Panc1 (cell line): ENCODE measurements around the gene UIMC1. TPM values are rescaled to one million over a fixed set of nuclear protein-coding genes. Genes with fewer than 3 reads are reported as not detected.

Experiments used
- ATAC-seq: fragments of 200-7000 bp; cut with Tn5 transposase; 2 replicates; pipeline ENCODE4 v1.9.1; 2020; ENCODE audit warnings: mild to moderate bottlenecking, moderate library complexity
- BruUV-seq: library from RNA; stranded (reverse); fragments of 400-500 nt; replicated peaks from 2 replicates; lab custom pipeline; 2021; lab: Mats Ljungman, UMichigan
- CTCF ChIA-PET: fragments of 300-600 bp; sonication (Branson Sonifier 250); formaldehyde crosslinking; loops from one replicate; lab custom pipeline; 2022; ENCODE audit warnings: antibody characterized with exemption; lab: Charles Lee
- POLR2A ChIA-PET: fragments of 300-600 bp; sonication (Branson Sonifier 250); formaldehyde crosslinking; loops from one replicate; lab custom pipeline; 2022; ENCODE audit warnings: antibody characterized with exemption; lab: Charles Lee
- DNase-seq: peaks from one replicate; pipeline ENCODE4 v3.0.0-alpha.2; 2010; ENCODE audit warnings: low read depth, low spot score
- H3K27ac ChIP-seq: 2 replicates; pipeline ENCODE4 v1.5.1; 2011; ENCODE audit warnings: mild to moderate bottlenecking, low read length, inconsistent platforms
- H3K27me3 ChIP-seq: fragments of 200-500 bp; sonication (Bioruptor generic); 2 replicates; pipeline ENCODE4 v1.6.0; 2014; ENCODE audit warnings: low read length, inconsistent platforms; ENCODE audit not compliant: control insufficient read depth, insufficient read depth
- H3K36me3 ChIP-seq: fragments of 200-500 bp; sonication (Bioruptor generic); 2 replicates; pipeline ENCODE4 v1.5.1; 2014; ENCODE audit warnings: inconsistent platforms, mild to moderate bottlenecking, low read length, moderate library complexity; ENCODE audit not compliant: control insufficient read depth, insufficient read depth
- H3K4me1 ChIP-seq: 2 replicates; pipeline ENCODE4 v1.5.1; 2011; ENCODE audit warnings: inconsistent platforms, mild to moderate bottlenecking, low read length, moderate library complexity; ENCODE audit not compliant: control insufficient read depth, insufficient read depth
- H3K4me3 ChIP-seq, 2 experiments: 2 replicates each; pipeline ENCODE4 v1.5.1; 2011 to 2012; ENCODE audit warnings: low read depth in 2 of 2, low read length in 2 of 2, mild to moderate bottlenecking in 2 of 2, inconsistent platforms in 1 of 2, moderate library complexity in 1 of 2
- H3K9me3 ChIP-seq: fragments of 200-500 bp; sonication (Bioruptor generic); 2 replicates; pipeline ENCODE4 v1.5.1; 2014; ENCODE audit warnings: low read depth, mild to moderate bottlenecking, inconsistent platforms, low read length, moderate library complexity; ENCODE audit not compliant: control insufficient read depth, insufficient read depth
- CTCF ChIP-seq: fragments of 450-650 bp; IDR thresholded peaks from 2 replicates; pipeline ENCODE4 v1.5.1; 2017; ENCODE audit warnings: mild to moderate bottlenecking
- POLR2AphosphoS5 ChIP-seq: IDR thresholded peaks from 2 replicates; pipeline ENCODE4 v1.6.1; 2012; ENCODE audit warnings: mild to moderate bottlenecking, low read depth, low read length, moderate library complexity
- REST ChIP-seq, 2 experiments: IDR thresholded peaks; 2 replicates each; pipeline ENCODE4 v1.6.1; 2011 to 2012; ENCODE audit warnings: low read depth in 2 of 2, control low read depth in 1 of 2, low read length in 1 of 2, mild to moderate bottlenecking in 1 of 2, moderate library complexity in 1 of 2; ENCODE audit not compliant: insufficient read depth in 1 of 2
- SIN3A ChIP-seq: IDR thresholded peaks from 2 replicates; pipeline ENCODE4 v1.6.1; 2012; ENCODE audit warnings: low read depth, mild to moderate bottlenecking, low read length, moderate library complexity, borderline replicate concordance; ENCODE audit not compliant: insufficient read depth
- TCF7L2 ChIP-seq: IDR thresholded peaks from 2 replicates; pipeline ENCODE4 v1.6.1; 2011; ENCODE audit warnings: mild to moderate bottlenecking, low read depth, low read length, inconsistent platforms
- in situ Hi-C: cut with HindIII; loops from 2 replicates; pipeline ENCODE4 v1.10.0; 2016; ENCODE audit warnings: low sequenced_read_pairs, low pct_unique_long_range_greater_than_20kb
- intact Hi-C: fragments of 100-400 bp; cut with micrococcal nuclease; formaldehyde crosslinking; loops from one replicate; pipeline ENCODE4 v1.10.0; 2022; ENCODE audit not compliant: unreplicated experiment
- total RNA-seq: library from RNA; stranded (reverse); gene quantifications from one replicate; pipeline ENCODE4 v1.2.1, GENCODE V29; 2021; ENCODE audit not compliant: unreplicated experiment

Gene UIMC1
- total RNA-seq, 1 experiment from 2014 or later = 37.1 TPM

GRCh38 chr5:176921714-176922113, 84.9 kb downstream of the UIMC1 start:
- no peaks in the 10 kb centered on the region for H3K4me1 ChIP-seq
- intact Hi-C loops = no loop called here
- no TSS peak for BruUV-seq
- no peaks in the 10 kb centered on the region; the same call in 1 of the 2 replicates for H3K36me3 ChIP-seq
- TF ChIP-seq SIN3A (no peak), POLR2AphosphoS5 (no peak), CTCF (no peak), REST (IDR thresholded peaks at IDR 0.05; ENCODE audit: insufficient read depth in 1 of 2, low read depth in 2 of 2, low read length in 1 of 2) (no peak), TCF7L2 (no peak)
- CTCF ChIA-PET = no interaction called here
- POLR2A ChIA-PET = no interaction called here
- no peaks in the 10 kb centered on the region for H3K9me3 ChIP-seq
- no peak for ATAC-seq
- no peak for DNase-seq
- no peak overlapping the region for H3K27ac ChIP-seq
- H3K4me3 ChIP-seq = no peak overlapping the region
- H3K27me3 ChIP-seq = no peaks in the 10 kb centered on the region
- in situ Hi-C loops = no loop called here

- in situ Hi-C loops (no loop called here), intact Hi-C loops (no loop called here)
- no peak for DNase-seq
- Histone ChIP-seq H3K27ac (no peak overlapping the region), H3K4me3 (no peak overlapping the region), H3K36me3 (0 out of 2 replicates have a peak, but pooled peaks cover 4% of the 10 kb centered on the region), H3K9me3 (no peaks in the 10 kb centered on the region), H3K27me3 (no peaks in the 10 kb centered on the region), H3K4me1 (no peaks in the 10 kb centered on the region)
- POLR2A ChIA-PET = no interaction called here
- CTCF ChIA-PET = no interaction called here
- no TSS peak for BruUV-seq
- TF ChIP-seq REST (IDR thresholded peaks at IDR 0.05; ENCODE audit: insufficient read depth in 1 of 2, low read depth in 2 of 2, low read length in 1 of 2) (no peak), POLR2AphosphoS5 (no peak)
- no peak for ATAC-seq
Observed at GRCh38 chr5:176918613-176919012, 88.0 kb downstream of the UIMC1 start.
